Heart left ventricle (tissue), 16 donors: ENCODE results near the gene ARL3. TPM values are rescaled to one million over a fixed set of nuclear protein-coding genes. Genes with fewer than 3 reads are reported as not detected.

ENCODE experiments used
- ATAC-seq, 4 donors: fragments of 200-7000 bp; cut with Tn5 transposase; one replicate each; pipeline ENCODE4 v1.9.1; 2020 to 2022; ENCODE audit warnings: moderate library complexity in 4 of 4, mild to moderate bottlenecking in 3 of 4, moderate number of reproducible peaks in 1 of 4
- DNase-seq, 5 donors: peaks; one replicate each; pipeline ENCODE4 v3.0.0-alpha.2; 2020
- H3K27ac ChIP-seq, 12 donors: fragments of 200-600 bp; sonication (generic) in 4 of 12; one replicate each; pipeline versions ENCODE4 v1.5.0 to v1.8.0; 2016 to 2022; ENCODE audit warnings: mild to moderate bottlenecking in 2 of 12
- H3K27me3 ChIP-seq, 9 donors: fragments of 200-600 bp; sonication (generic) in 2 of 9; one replicate each; pipeline versions ENCODE4 v1.5.1 to v1.8.0; 2016 to 2022; ENCODE audit warnings: mild to moderate bottlenecking in 3 of 9
- H3K36me3 ChIP-seq, 9 donors: fragments of 200-600 bp; sonication (generic) in 2 of 9; one replicate each; pipeline versions ENCODE4 v1.5.0 to v1.8.0; 2018 to 2022; ENCODE audit warnings: mild to moderate bottlenecking in 2 of 9
- H3K4me1 ChIP-seq, 12 donors: fragments of 200-600 bp; sonication (generic) in 4 of 12; one replicate each; pipeline versions ENCODE4 v1.5.0 to v1.8.0; 2016 to 2022; ENCODE audit warnings: mild to moderate bottlenecking in 3 of 12
- H3K4me3 ChIP-seq, 12 donors: fragments of 200-600 bp; sonication (generic) in 4 of 12; one replicate each; pipeline versions ENCODE4 v1.5.0 to v1.8.0; 2017 to 2022; ENCODE audit warnings: mild to moderate bottlenecking in 9 of 12, moderate library complexity in 4 of 12
- H3K9me3 ChIP-seq, 12 donors: fragments of 200-600 bp; sonication (generic) in 4 of 12; one replicate each; pipeline versions ENCODE4 v1.5.0 to v1.8.0; 2016 to 2022; ENCODE audit warnings: mild to moderate bottlenecking in 1 of 12
- CTCF ChIP-seq, 12 donors: fragments of 200-600 bp; sonication (generic) in 4 of 12; IDR thresholded peaks; one replicate each; pipeline versions ENCODE4 v1.5.0 to v1.8.0; 2018 to 2022; ENCODE audit warnings: antibody characterized with exemption in 12 of 12, mild to moderate bottlenecking in 5 of 12
- POLR2A ChIP-seq, 2 donors: fragments of 450-650 bp; IDR thresholded peaks; one replicate each; pipeline ENCODE4 v1.6.1; 2017; ENCODE audit warnings: antibody characterized with exemption in 2 of 2, mild to moderate bottlenecking in 2 of 2, moderate library complexity in 2 of 2
- WGBS, 4 donors: extraction: QIAGEN DNeasy Blood & Tissue Kit in 2 of 4; methylation state at CpG; one replicate each; pipeline versions ENCODE4 v1.1.5 to v1.1.7; 2013 to 2018; 5-methylcytosine and 5-hydroxymethylcytosine counted together
- intact Hi-C, 10 donors: fragments of 100-400 bp; cut with DNase I; formaldehyde crosslinking; loops; one replicate each; pipeline versions ENCODE4 v1.11.1 to v1.14.2; 2022
- long read RNA-seq, 3 donors: library from polyadenylated mRNA; unstranded; transcript quantifications; one replicate each; pipeline ENCODE4 v2.0.0, GENCODE V29; 2020 to 2021
- polyA plus RNA-seq, 2 donors: library from polyadenylated mRNA; stranded (reverse); fragments of 200-250 nt; gene quantifications; one replicate each; pipeline ENCODE4 v1.2.3, GENCODE V29; 2013
- total RNA-seq, 9 donors: library from RNA; depleted of rRNA in 2 of 9; stranded (reverse); fragments of >200 nt in 2 of 9; fragmentation: NEBNext Ultra II Directional in 3 of 9; extraction: Animal tissue kit (Norgen Biotek cat#: 25700) in 3 of 9; gene quantifications; one replicate each; pipeline versions ENCODE4 v1.1.0 to v1.2.4, GENCODE V29; 2016 to 2023
- donor health status: ischemic (EF 13 %, LVEDD 7.1; RV severe dilation, severe dysfunction).
- donor health status: healthy with polysubstance abuse.
- donor health status: DM: no; HTN: yes; CAD: no.
- donor health status: DM: no; HTN: no; CAD: no.
- donor health status: ischemic (EF 25% LVEDD 6.9; RV normal size, moderate dysfunction).
- donor health status: ischemic (EF 25% LVEDD 5.7; RV mildly dilated, moderate dysfunction).
- donor health status: healthy.
- donor health status: DM: yes; HTN: yes; CAD: no.
- donor health status: ischemic (EF 35%, LVEDD 5.7; RV mildly dilated, moderate dysfunction).
- donor health status: nonischemic (EF 11% LVEDD 7.7; RV severe dilation, severe dysfunction).
- donor health status: DM: yes; HTN: yes; CAD: no.
- donor health status: PGD.
- donor health status: ischemic (EF 29% LVEDD 5.4; RV normal size, mild dysfunction).
- donor health status: nonischemic (EF 23%, LVEDD 6.1; RV moderate dilation, normal function).

The ARL3 gene
- total RNA-seq (10 to 100 TPM in 7 of 9 donors, 1 to 10 TPM in 2; 5.8 to 17.0 (median 12.6) TPM), polyA plus RNA-seq (10 to 100 TPM in 1 of 2 donors, 1 to 10 TPM in 1; 9.0 to 19.3 TPM)
- long read RNA-seq, donor 1, transcript ARL3-201 (6 exons, 3,844 nt): major isoform, 44 of 49 reads
- long read RNA-seq, donor 1, partial matches to known transcripts: 3 of 49 reads
- long read RNA-seq, donor 1, other reads (novel, unspliced or antisense): 2 of 49 reads
- long read RNA-seq, donor 2, transcript ARL3-201 (6 exons, 3,844 nt): major isoform, 40 of 47 reads
- long read RNA-seq, donor 2, partial matches to known transcripts: 2 of 47 reads
- long read RNA-seq, donor 2, other reads (novel, unspliced or antisense): 5 of 47 reads
- long read RNA-seq, donor 3, transcript ARL3-201 (6 exons, 3,844 nt): major isoform, 28 of 30 reads
- long read RNA-seq, donor 3, partial matches to known transcripts: 1 of 30 reads
- long read RNA-seq, donor 3, other reads (novel, unspliced or antisense): 1 of 30 reads

GRCh38 chr10:102713814-102714620, at the start of gene ARL3:
Gene ARL3 (minus strand): TSS chr10:102714397. CDS start chr10:102714275, 122 bp downstream.
- Histone ChIP-seq H3K27ac (peak within 1 kb of the TSS; percentile 2 to 92 (median 83)), H3K27me3 (no peaks in the 10 kb centered on the region), H3K4me3 (peak within 1 kb of the TSS; percentile 70 to 100 (median 90)), H3K4me1 (peaks cover 0 to 46% (median 22%) of the 10 kb centered on the region in 12 donors), H3K36me3 (no peaks in the 10 kb centered on the region), H3K9me3 (no peaks in the 10 kb centered on the region)
- peak; percentile 97 to 99 (median 99) for DNase-seq
- 0 to 1% (median 0%) methylated on average over 34 to 62 of the region's 62 CpGs for WGBS, 4 donors
- intact Hi-C loops: loop anchor here in 6 of 10 donors (2.0 to 10.0 kb wide), 6 partner anchors 37 to 621 kb away; partner anchors contain the start of gene TRIM8 (in 2 of the 6)
- TF ChIP-seq POLR2A (IDR thresholded peaks at IDR 0.05) (peak in 1 of 2 donors; percentile 74), CTCF (IDR thresholded peaks at IDR 0.05) (peak in 7 of 12 donors; percentile 1 to 46 (median 38))
- peak; percentile 98 to 99 (median 98) for ATAC-seq

- H3K9me3 ChIP-seq: peaks cover 0 to 5% (median 0%) of the 10 kb centered on the region in 12 donors
- H3K4me1 ChIP-seq: peaks cover 0 to 81% (median 41%) of the 10 kb centered on the region in 12 donors
- TF ChIP-seq POLR2A (IDR thresholded peaks at IDR 0.05) (no peak), CTCF (IDR thresholded peaks at IDR 0.05) (no peak)
- H3K27me3 ChIP-seq: no peaks in the 10 kb centered on the region
- H3K36me3 ChIP-seq: peaks cover 0 to 22% (median 3%) of the 10 kb centered on the region in 9 donors
- H3K27ac ChIP-seq: peak overlapping the region in 10 of 12 donors; percentile 22 to 65 (median 56)
- ATAC-seq (peak; percentile 30 to 70 (median 61)), DNase-seq (peak in 1 of 5 donors; percentile 44)
- peak overlapping the region in 1 of 12 donors; percentile 8 for H3K4me3 ChIP-seq
- 68 to 83% (median 70%) methylated on average over 7 of the region's 7 CpGs for WGBS, 4 donors
- intact Hi-C loops: loop anchor here in 1 of 10 donors (5.0 kb wide), 1 partner anchor 44 kb away; no protein-coding TSS in a partner anchor
Observed at GRCh38 chr10:102763037-102763607, 48.9 kb upstream of the ARL3 start.

GRCh38 chr10:102762401-102763015, 48.3 kb upstream of the ARL3 start:
- intact Hi-C loops: loop anchor here in 1 of 10 donors (5.0 kb wide), 1 partner anchor 45 kb away; no protein-coding TSS in a partner anchor

More at GRCh38 chr10:102762401-102763015, 48.3 kb upstream of the ARL3 start:
- TF ChIP-seq POLR2A (IDR thresholded peaks at IDR 0.05): no peak
- TF ChIP-seq CTCF (IDR thresholded peaks at IDR 0.05): no peak
- ATAC-seq (peak in 3 of 4 donors; percentile 21 to 43 (median 26)), DNase-seq (no peak)
- Histone ChIP-seq H3K4me1 (peaks cover 0 to 80% (median 40%) of the 10 kb centered on the region in 12 donors), H3K27me3 (no peaks in the 10 kb centered on the region), H3K27ac (peak overlapping the region in 10 of 12 donors; percentile 26 to 65 (median 56)), H3K4me3 (peak overlapping the region in 1 of 12 donors; percentile 8), H3K36me3 (peaks cover 0 to 22% (median 3%) of the 10 kb centered on the region in 9 donors), H3K9me3 (peaks cover 0 to 5% (median 0%) of the 10 kb centered on the region in 12 donors)
- 67 to 74% (median 71%) methylated on average over 7 of the region's 7 CpGs for WGBS, 4 donors
